Keratinocyte (primary cell): Measurements from ENCODE around the gene C11orf86. TPM values are rescaled to one million over a fixed set of nuclear protein-coding genes. Genes with fewer than 3 reads are reported as not detected.

Experiments
- DNase-seq: peaks from one replicate; pipeline ENCODE4 v3.0.0-alpha.2; 2011; ENCODE audit warnings: low read depth, missing footprints, low spot score
- FAIRE-seq: peaks from 2 replicates; lab custom pipeline; 2011; peaks lifted over from hg19 to GRCh38; lab: Jason Lieb, UNC
- H2AFZ ChIP-seq: 2 replicates; pipeline ENCODE4 v1.6.0; 2012; ENCODE audit warnings: low read length, control low read depth, inconsistent platforms; ENCODE audit not compliant: control insufficient read depth
- H3K27ac ChIP-seq: 2 replicates; pipeline ENCODE4 v1.5.1; 2011; ENCODE audit warnings: low read length; ENCODE audit not compliant: control insufficient read depth, insufficient read depth
- H3K27me3 ChIP-seq: 3 replicates; pipeline ENCODE4 v1.6.0; 2011; ENCODE audit warnings: low read length; ENCODE audit not compliant: control insufficient read depth, insufficient read depth; ENCODE audit errors: extremely low read depth
- H3K36me3 ChIP-seq, 2 experiments: 2 replicates in 1 of 2; 3 replicates in 1 of 2; pipeline ENCODE4 v1.5.1; 2011; ENCODE audit warnings: low read length in 2 of 2, mild to moderate bottlenecking in 1 of 2; ENCODE audit not compliant: control insufficient read depth in 2 of 2, insufficient read depth in 2 of 2; ENCODE audit errors: extremely low read depth in 1 of 2
- H3K4me1 ChIP-seq: 3 replicates; pipeline ENCODE4 v1.5.1; 2011; ENCODE audit warnings: low read length; ENCODE audit not compliant: control insufficient read depth, insufficient read depth; ENCODE audit errors: extremely low read depth
- H3K4me2 ChIP-seq: 3 replicates; pipeline ENCODE4 v1.6.0; 2011; ENCODE audit warnings: low read depth, low read length; ENCODE audit not compliant: control insufficient read depth, insufficient read depth; ENCODE audit errors: extremely low read depth
- H3K4me3 ChIP-seq, 3 experiments: fragments of 200-600 bp in 1 of 3; sonication (generic) in 1 of 3; 2 replicates in 2 of 3; 3 replicates in 1 of 3; pipeline ENCODE4 v1.5.1; 2011 to 2016; ENCODE audit warnings: low read length in 3 of 3, mild to moderate bottlenecking in 3 of 3, control low read depth in 2 of 3, inconsistent platforms in 1 of 3, low read depth in 1 of 3, mixed read lengths in 1 of 3, mixed run types in 1 of 3, moderate library complexity in 1 of 3; ENCODE audit not compliant: control insufficient read depth in 2 of 3, insufficient read depth in 2 of 3; ENCODE audit errors: extremely low read depth in 1 of 3
- H3K79me2 ChIP-seq: 2 replicates; pipeline ENCODE4 v1.6.0; 2012; ENCODE audit warnings: low read length; ENCODE audit not compliant: control insufficient read depth, insufficient read depth
- H3K9ac ChIP-seq: 3 replicates; pipeline ENCODE4 v1.6.0; 2011; ENCODE audit warnings: low read length; ENCODE audit not compliant: control insufficient read depth, insufficient read depth; ENCODE audit errors: extremely low read depth
- H3K9me1 ChIP-seq: 3 replicates; pipeline ENCODE4 v1.6.0; 2011; ENCODE audit warnings: low read length; ENCODE audit not compliant: control insufficient read depth, insufficient read depth; ENCODE audit errors: extremely low read depth
- H3K9me3 ChIP-seq: 2 replicates; pipeline ENCODE4 v1.5.1; 2012; ENCODE audit warnings: low read depth, low read length; ENCODE audit not compliant: control insufficient read depth
- H4K20me1 ChIP-seq: 3 replicates; pipeline ENCODE4 v1.6.0; 2011; ENCODE audit warnings: low read length; ENCODE audit not compliant: control insufficient read depth, insufficient read depth; ENCODE audit errors: extremely low read depth
- EZH2 ChIP-seq: IDR thresholded peaks from one replicate; pipeline ENCODE4 v1.6.1; 2012; ENCODE audit warnings: inconsistent platforms, mild to moderate bottlenecking, low read length, moderate library complexity
- dilution Hi-C: fragments of 300-500 bp; cut with MboI; formaldehyde crosslinking; loops from one replicate; pipeline ENCODE4 v1.7.0; 2020; ENCODE audit warnings: low sequenced_read_pairs; ENCODE audit not compliant: extremely low pct_ligation_motif_present
- polyA plus RNA-seq, 5 experiments: library from polyadenylated mRNA; depleted of rRNA in 3 of 5; stranded (reverse) in 3 of 5; stranded (forward) in 1 of 5; unstranded in 1 of 5; fragments of >200 nt; gene quantifications; 1 replicate in 1 of 5; 2 replicates in 3 of 5; 3 replicates in 1 of 5; pipeline versions ENCODE4 v1.2.1 to v1.2.3, GENCODE V29; 2011 to 2012; ENCODE audit warnings: missing spikeins in 2 of 5, low read depth in 1 of 5, low replicate concordance in 1 of 5
- TF ChIP-seq, protein P1 (sequence below), 3 experiments: IDR thresholded peaks in 1 of 3; conservative IDR thresholded peaks in 1 of 3; optimal IDR thresholded peaks in 1 of 3; 2 replicates in 2 of 3; 3 replicates in 1 of 3; pipeline versions ENCODE3 to v1.5.1; 2011; ENCODE audit warnings: low read length in 3 of 3, mild to moderate bottlenecking in 3 of 3, moderate library complexity in 2 of 3, control low read depth in 1 of 3, inconsistent platforms in 1 of 3; ENCODE audit not compliant: insufficient read depth in 2 of 3; ENCODE audit errors: extremely low read depth in 1 of 3

C11orf86 gene
- polyA plus RNA-seq, 1 donor (not counting 4 experiments of a cell fraction or from before 2014, with no cell fraction given): not detected

DNA sequence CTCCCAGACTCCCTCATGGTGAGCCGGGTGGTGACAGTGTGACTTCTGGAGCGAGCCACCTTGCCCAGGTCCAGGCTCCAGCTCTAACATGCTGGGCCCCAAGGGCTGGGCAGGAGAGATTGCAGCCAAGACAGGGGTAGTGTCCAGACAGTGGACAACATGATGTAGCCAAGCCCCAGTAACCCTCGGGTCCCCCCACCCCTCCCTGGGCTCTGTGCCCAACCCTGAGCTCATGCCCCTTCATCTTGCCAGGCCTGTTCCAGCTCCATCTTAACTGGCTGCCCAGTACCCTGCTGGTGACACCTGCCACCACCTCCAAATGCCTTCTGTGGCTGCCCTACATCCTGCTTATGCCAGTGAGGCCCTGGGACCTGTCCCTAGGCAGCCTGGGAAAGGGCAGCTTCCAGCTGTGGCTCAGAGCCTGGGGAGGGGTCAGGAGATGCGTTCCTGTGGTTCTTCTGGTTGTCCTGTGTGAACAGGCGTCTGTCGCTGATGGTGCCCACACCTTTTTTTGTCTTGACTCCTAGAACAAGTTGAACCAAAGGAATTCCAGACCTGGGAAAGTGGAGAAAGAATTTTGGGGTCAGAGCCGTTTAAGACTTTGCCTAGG lies 35.3 kb downstream of the C11orf86 start:
- Histone ChIP-seq H3K79me2 (no peaks in the 10 kb centered on the region), H3K4me1 (no peaks in the 10 kb centered on the region), H2AFZ (no peak overlapping the region), H3K9me1 (no peaks in the 10 kb centered on the region), H3K27ac (no peak overlapping the region), H3K4me2 (no peak overlapping the region), H3K27me3 (no peaks in the 10 kb centered on the region), H4K20me1 (no peaks in the 10 kb centered on the region), H3K36me3 (no peaks in the 10 kb centered on the region), H3K9ac (no peak overlapping the region), H3K9me3 (no peaks in the 10 kb centered on the region), H3K4me3 (no peak overlapping the region)
- TF ChIP-seq EZH2: no peak
- TF ChIP-seq, protein P1, sequence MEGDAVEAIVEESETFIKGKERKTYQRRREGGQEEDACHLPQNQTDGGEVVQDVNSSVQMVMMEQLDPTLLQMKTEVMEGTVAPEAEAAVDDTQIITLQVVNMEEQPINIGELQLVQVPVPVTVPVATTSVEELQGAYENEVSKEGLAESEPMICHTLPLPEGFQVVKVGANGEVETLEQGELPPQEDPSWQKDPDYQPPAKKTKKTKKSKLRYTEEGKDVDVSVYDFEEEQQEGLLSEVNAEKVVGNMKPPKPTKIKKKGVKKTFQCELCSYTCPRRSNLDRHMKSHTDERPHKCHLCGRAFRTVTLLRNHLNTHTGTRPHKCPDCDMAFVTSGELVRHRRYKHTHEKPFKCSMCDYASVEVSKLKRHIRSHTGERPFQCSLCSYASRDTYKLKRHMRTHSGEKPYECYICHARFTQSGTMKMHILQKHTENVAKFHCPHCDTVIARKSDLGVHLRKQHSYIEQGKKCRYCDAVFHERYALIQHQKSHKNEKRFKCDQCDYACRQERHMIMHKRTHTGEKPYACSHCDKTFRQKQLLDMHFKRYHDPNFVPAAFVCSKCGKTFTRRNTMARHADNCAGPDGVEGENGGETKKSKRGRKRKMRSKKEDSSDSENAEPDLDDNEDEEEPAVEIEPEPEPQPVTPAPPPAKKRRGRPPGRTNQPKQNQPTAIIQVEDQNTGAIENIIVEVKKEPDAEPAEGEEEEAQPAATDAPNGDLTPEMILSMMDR (optimal IDR thresholded peaks at IDR 0.05 in 1 of 3, IDR thresholded peaks at IDR 0.05 in 1 of 3, conservative IDR thresholded peaks at IDR 0.05 in 1 of 3; ENCODE audit: extremely low read depth in 1 of 3, insufficient read depth in 2 of 3, low read length in 3 of 3): no peak
- FAIRE-seq (no peak), DNase-seq (no peak)
- dilution Hi-C loops: no loop called here

DNA sequence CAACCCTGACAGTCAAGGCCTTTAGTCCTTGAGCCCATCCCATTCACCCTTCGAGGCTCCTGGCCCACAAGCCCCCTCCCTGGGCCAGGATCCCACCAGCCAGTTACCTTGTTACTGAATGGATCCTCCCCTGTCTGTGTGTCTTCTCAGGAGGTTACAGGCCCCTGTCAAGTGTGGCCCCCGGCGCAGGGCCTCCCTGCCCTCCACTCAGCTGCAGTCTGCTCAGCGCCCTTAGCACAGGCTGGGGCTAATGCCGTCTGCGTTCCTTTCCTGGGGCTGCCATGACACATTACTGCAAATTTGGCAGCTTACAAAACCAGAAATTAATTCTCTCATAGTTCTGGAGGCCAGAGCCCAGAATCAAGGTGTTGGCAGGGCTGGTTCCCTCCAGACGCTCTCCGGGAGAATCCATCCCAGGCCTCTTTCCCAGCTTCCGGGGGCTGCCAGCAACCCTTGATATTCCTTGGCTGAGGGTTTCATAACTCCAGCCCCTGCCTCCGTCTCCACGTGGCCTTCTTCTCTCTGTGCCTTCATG lies 38.5 kb downstream of the C11orf86 start:
- Histone ChIP-seq H3K4me3 (no peak overlapping the region), H3K9me3 (no peaks in the 10 kb centered on the region), H3K4me2 (no peak overlapping the region), H3K9me1 (no peaks in the 10 kb centered on the region), H3K9ac (no peak overlapping the region), H3K36me3 (no peaks in the 10 kb centered on the region), H3K27ac (no peak overlapping the region), H2AFZ (no peak overlapping the region), H3K27me3 (no peaks in the 10 kb centered on the region), H3K4me1 (no peaks in the 10 kb centered on the region), H4K20me1 (no peaks in the 10 kb centered on the region), H3K79me2 (no peaks in the 10 kb centered on the region)
- TF ChIP-seq, protein P1 (optimal IDR thresholded peaks at IDR 0.05 in 1 of 3, IDR thresholded peaks at IDR 0.05 in 1 of 3, conservative IDR thresholded peaks at IDR 0.05 in 1 of 3; ENCODE audit: extremely low read depth in 1 of 3, insufficient read depth in 2 of 3, low read length in 3 of 3): no peak
- no peak for TF ChIP-seq EZH2
- FAIRE-seq (no peak), DNase-seq (no peak)
- dilution Hi-C loops: no loop called here
